Sigmoid colon (tissue), 4 donors: ENCODE data around the gene C1orf116.

Source experiments
- EP300 ChIP-seq, 4 donors: sonication (generic); formaldehyde crosslinking; IDR thresholded peaks; one replicate each; pipeline ENCODE4 v1.6.1; 2017; ENCODE audit warnings: antibody characterized with exemption in 4 of 4
- POLR2A ChIP-seq, 2 donors: fragments of 450-650 bp; IDR thresholded peaks; one replicate each; pipeline ENCODE4 v1.6.1; 2016; ENCODE audit warnings: antibody characterized with exemption in 2 of 2, mild to moderate bottlenecking in 2 of 2, moderate library complexity in 2 of 2
- TF ChIP-seq, protein P1 (sequence below), 4 experiments: fragments of 450-650 bp in 3 of 4; fragments of 200-600 bp in 1 of 4; IDR thresholded peaks; one replicate each; pipeline ENCODE4 v1.5.1; 2016 to 2019; ENCODE audit warnings: antibody characterized with exemption in 4 of 4, mild to moderate bottlenecking in 3 of 4, moderate library complexity in 2 of 4

DNA sequence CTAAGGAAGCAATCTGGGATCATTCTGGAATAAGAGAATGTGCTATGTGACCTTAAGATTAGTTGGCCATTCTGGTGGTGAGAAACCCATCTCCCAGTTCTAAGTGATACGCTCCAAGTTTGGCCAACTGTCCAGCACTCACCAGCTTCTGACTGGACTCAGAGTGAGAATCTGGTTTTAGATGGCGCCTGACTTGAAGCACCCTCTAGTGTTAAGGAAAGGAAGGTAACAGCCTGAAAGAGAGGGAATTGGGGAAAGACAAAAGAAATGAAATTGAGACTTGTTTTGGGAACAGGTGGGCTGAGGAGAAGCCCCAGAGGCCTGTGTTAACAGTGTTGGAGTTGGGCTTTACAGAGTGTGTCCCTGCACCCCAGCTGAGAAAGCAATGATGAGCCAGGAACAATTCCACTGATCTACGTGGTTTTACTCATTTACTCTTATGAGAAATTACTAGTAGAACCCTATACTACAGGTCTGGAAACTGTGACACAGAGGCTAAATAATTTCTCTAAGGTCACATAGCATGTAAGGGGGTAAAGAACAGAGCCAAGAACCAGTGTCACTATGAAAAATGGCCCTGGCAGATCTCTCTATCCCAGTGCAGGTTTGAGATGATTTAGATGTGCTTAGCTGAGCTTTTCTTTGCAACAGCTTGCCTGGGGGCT lies 53.0 kb downstream of the C1orf116 start:
- TF ChIP-seq, protein P1, sequence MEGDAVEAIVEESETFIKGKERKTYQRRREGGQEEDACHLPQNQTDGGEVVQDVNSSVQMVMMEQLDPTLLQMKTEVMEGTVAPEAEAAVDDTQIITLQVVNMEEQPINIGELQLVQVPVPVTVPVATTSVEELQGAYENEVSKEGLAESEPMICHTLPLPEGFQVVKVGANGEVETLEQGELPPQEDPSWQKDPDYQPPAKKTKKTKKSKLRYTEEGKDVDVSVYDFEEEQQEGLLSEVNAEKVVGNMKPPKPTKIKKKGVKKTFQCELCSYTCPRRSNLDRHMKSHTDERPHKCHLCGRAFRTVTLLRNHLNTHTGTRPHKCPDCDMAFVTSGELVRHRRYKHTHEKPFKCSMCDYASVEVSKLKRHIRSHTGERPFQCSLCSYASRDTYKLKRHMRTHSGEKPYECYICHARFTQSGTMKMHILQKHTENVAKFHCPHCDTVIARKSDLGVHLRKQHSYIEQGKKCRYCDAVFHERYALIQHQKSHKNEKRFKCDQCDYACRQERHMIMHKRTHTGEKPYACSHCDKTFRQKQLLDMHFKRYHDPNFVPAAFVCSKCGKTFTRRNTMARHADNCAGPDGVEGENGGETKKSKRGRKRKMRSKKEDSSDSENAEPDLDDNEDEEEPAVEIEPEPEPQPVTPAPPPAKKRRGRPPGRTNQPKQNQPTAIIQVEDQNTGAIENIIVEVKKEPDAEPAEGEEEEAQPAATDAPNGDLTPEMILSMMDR (IDR thresholded peaks at IDR 0.05): peak in 2 of 4 experiments; percentile 14 to 31
- TF ChIP-seq POLR2A (IDR thresholded peaks at IDR 0.05) (no peak), EP300 (IDR thresholded peaks at IDR 0.05) (no peak)
